ENCODE data around the gene CHN1.

Gene CHN1

GRCh38 chr2:174859563-174860169, 145.5 kb downstream of the CHN1 start:
- DNase-seq = no peak

GRCh38 chr2:174858745-174859144, 146.4 kb downstream of the CHN1 start:
- DNase-seq = no peak

- no peak for DNase-seq
Measured at GRCh38 chr2:174856447-174856846, 148.7 kb downstream of the CHN1 start.

GRCh38 chr2:174846941-174847938, 157.9 kb downstream of the CHN1 start:
- DNase-seq = peak; percentile 23

GRCh38 chr2:174846218-174846617, 159.0 kb downstream of the CHN1 start:
- no peak for DNase-seq

- peak; percentile 33 for DNase-seq
Measured at GRCh38 chr2:174844295-174844708, 160.9 kb downstream of the CHN1 start.

GRCh38 chr2:174842496-174842895, 162.7 kb downstream of the CHN1 start:
- no peak for DNase-seq

- DNase-seq = no peak
Measured at GRCh38 chr2:174841936-174842335, 163.2 kb downstream of the CHN1 start.

- no peak for DNase-seq
Measured at GRCh38 chr2:174841350-174841749, 163.8 kb downstream of the CHN1 start.

- no peak for DNase-seq
Measured at GRCh38 chr2:174840436-174840835, 164.7 kb downstream of the CHN1 start.

GRCh38 chr2:174839662-174840061, 165.5 kb downstream of the CHN1 start:
- no peak for DNase-seq

- no peak for DNase-seq
Measured at GRCh38 chr2:174836995-174837390, 168.2 kb downstream of the CHN1 start.

GRCh38 chr2:174836377-174836994, 168.7 kb downstream of the CHN1 start:
- DNase-seq = no peak

GRCh38 chr2:174835797-174836255, 169.4 kb downstream of the CHN1 start:
- no peak for DNase-seq

- DNase-seq = no peak
Measured at GRCh38 chr2:174833737-174834136, 171.4 kb downstream of the CHN1 start.

- DNase-seq = no peak
Measured at GRCh38 chr2:174830561-174830960, 174.6 kb downstream of the CHN1 start.

- no peak for DNase-seq
Measured at GRCh38 chr2:174829550-174829949, 175.6 kb downstream of the CHN1 start.

- no peak for DNase-seq
Measured at GRCh38 chr2:174827371-174828369, 177.5 kb downstream of the CHN1 start.

- no peak for DNase-seq
Measured at GRCh38 chr2:174826051-174826450, 179.1 kb downstream of the CHN1 start.

- no peak for DNase-seq
Measured at GRCh38 chr2:174824068-174824467, 181.1 kb downstream of the CHN1 start.

GRCh38 chr2:174821628-174822027, 183.6 kb downstream of the CHN1 start:
- DNase-seq = no peak

- DNase-seq = no peak
Measured at GRCh38 chr2:174820361-174820760, 184.8 kb downstream of the CHN1 start.
